Erythroblast (primary cell): Measurements from ENCODE around the gene ARRB1.

Source experiments
- GATA1 ChIP-seq: IDR thresholded peaks from 2 replicates; pipeline ENCODE4 v1.6.1; 2011; ENCODE audit warnings: low read depth, mild to moderate bottlenecking, control low read depth, low read length, moderate library complexity
- POLR2A ChIP-seq: IDR thresholded peaks from 2 replicates; pipeline ENCODE4 v1.6.1; 2011; ENCODE audit warnings: mild to moderate bottlenecking, low read length

DNA sequence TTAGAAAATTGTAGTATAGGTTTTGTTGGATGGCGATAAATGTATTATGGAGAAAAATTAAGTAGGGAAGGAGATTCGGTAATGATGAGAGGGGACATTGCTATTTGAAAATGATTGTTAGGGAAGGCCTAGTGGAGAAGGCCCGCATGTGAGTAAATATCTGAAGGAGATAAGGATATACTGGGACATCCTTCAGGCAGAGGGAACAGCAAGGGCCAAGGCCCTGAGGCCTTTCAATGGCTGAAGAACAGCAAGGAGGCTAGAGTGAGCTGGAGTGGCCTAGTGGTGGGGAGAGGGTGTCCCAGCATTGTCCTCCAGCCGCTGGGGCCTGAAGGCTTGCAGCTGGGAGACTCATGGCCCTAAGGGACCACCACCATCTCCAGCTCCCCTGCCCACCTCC is 23.2 kb upstream of the ARRB1 start:
- TF ChIP-seq POLR2A (no peak), GATA1 (no peak)
